Mesothelial cell of epicardium (in vitro differentiated cells): Measurements from ENCODE around the gene ARHGAP29. TPM values are rescaled to one million over a fixed set of nuclear protein-coding genes. Genes with fewer than 3 reads are reported as not detected.

ENCODE experiments used
- DNase-seq, 2 experiments: peaks; one replicate each; pipeline ENCODE4 v3.0.0; 2021; ENCODE audit warnings: low spot score in 2 of 2; ENCODE audit not compliant: unreplicated experiment in 2 of 2
- H3K27ac Mint-ChIP-seq: 2 replicates; pipeline ENCODE4 v1.8.0; 2021; ENCODE audit warnings: mixed read lengths
- H3K27me3 Mint-ChIP-seq: 2 replicates; pipeline ENCODE4 v1.8.0; 2021; ENCODE audit warnings: low read depth, mixed read lengths
- H3K36me3 Mint-ChIP-seq: 2 replicates; pipeline ENCODE4 v1.8.0; 2021; ENCODE audit warnings: mixed read lengths
- H3K4me1 Mint-ChIP-seq: 2 replicates; pipeline ENCODE4 v1.8.0; 2021; ENCODE audit warnings: mixed read lengths
- H3K4me3 Mint-ChIP-seq: 2 replicates; pipeline ENCODE4 v1.8.0; 2021; ENCODE audit warnings: mild to moderate bottlenecking, moderate library complexity, mixed read lengths
- H3K9me3 Mint-ChIP-seq: 2 replicates; pipeline ENCODE4 v1.8.0; 2021; ENCODE audit warnings: mixed read lengths
- total RNA-seq: library from RNA; stranded (reverse); gene quantifications from 3 replicates; pipeline ENCODE4 v1.2.1, GENCODE V29; 2021
- TF ChIP-seq, protein P1 (sequence below): fragments of 200-600 bp; sonication (generic); IDR thresholded peaks from one replicate; pipeline ENCODE4 v1.5.0; 2021; ENCODE audit warnings: antibody characterized with exemption; ENCODE audit not compliant: unreplicated experiment

ARHGAP29 gene
- total RNA-seq, 1 donor from 2014 or later = 115 TPM

DNA sequence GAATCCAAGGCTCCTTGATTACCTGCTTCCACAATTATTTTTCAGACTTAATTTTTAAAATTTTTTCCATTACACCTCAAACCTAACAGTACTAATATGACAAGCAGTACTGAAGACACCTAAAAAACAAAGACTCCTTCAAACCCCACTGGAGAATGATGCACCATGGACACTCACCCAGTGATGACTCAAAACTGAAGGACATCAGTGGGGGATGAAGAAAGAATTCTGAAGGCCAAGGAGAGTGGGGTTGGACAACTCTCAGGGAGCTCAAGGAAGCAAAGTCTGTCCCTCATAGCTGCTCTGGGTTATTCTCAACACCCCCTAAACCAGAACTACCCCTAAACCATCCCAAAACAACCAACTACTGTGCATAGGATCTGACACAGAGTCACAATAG is 2.4 kb upstream of the ARHGAP29 start:
- H3K36me3 Mint-ChIP-seq = peaks cover 14% of the 10 kb centered on the region
- peaks cover 34% of the 10 kb centered on the region for H3K4me1 Mint-ChIP-seq
- H3K27ac Mint-ChIP-seq = no peak overlapping the region
- TF ChIP-seq, protein P1, sequence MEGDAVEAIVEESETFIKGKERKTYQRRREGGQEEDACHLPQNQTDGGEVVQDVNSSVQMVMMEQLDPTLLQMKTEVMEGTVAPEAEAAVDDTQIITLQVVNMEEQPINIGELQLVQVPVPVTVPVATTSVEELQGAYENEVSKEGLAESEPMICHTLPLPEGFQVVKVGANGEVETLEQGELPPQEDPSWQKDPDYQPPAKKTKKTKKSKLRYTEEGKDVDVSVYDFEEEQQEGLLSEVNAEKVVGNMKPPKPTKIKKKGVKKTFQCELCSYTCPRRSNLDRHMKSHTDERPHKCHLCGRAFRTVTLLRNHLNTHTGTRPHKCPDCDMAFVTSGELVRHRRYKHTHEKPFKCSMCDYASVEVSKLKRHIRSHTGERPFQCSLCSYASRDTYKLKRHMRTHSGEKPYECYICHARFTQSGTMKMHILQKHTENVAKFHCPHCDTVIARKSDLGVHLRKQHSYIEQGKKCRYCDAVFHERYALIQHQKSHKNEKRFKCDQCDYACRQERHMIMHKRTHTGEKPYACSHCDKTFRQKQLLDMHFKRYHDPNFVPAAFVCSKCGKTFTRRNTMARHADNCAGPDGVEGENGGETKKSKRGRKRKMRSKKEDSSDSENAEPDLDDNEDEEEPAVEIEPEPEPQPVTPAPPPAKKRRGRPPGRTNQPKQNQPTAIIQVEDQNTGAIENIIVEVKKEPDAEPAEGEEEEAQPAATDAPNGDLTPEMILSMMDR = no peak
- DNase-seq = no peak
- peaks cover 15% of the 10 kb centered on the region for H3K9me3 Mint-ChIP-seq
- no peak overlapping the region for H3K4me3 Mint-ChIP-seq
- no peaks in the 10 kb centered on the region for H3K27me3 Mint-ChIP-seq

DNA sequence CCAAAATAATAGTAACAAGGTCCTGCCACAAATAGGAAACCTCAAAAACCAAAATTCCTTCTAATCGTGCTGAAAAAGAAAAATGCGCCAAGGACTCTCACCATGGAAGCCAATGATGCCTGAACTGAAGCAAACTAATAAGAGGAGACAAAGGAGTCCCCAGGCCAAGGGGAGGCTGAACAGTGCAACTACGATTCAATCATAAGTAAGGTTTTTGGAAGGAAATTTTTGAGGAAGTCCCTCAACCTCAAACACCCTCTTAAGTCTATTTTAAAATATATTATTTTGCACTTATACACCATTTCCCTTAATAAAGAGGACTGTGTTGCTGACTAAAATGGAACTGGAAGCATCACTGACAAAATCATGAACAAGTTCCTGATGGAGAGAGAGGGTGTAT is 1.7 kb upstream of the ARHGAP29 start:
- Mint-ChIP-seq H3K36me3 (peaks cover 13% of the 10 kb centered on the region), H3K4me3 (no peak overlapping the region), H3K9me3 (peaks cover 12% of the 10 kb centered on the region), H3K27ac (peak overlapping the region; percentile 37), H3K27me3 (no peaks in the 10 kb centered on the region), H3K4me1 (peaks cover 42% of the 10 kb centered on the region)
- no peak for DNase-seq
- TF ChIP-seq, protein P1 = no peak

DNA sequence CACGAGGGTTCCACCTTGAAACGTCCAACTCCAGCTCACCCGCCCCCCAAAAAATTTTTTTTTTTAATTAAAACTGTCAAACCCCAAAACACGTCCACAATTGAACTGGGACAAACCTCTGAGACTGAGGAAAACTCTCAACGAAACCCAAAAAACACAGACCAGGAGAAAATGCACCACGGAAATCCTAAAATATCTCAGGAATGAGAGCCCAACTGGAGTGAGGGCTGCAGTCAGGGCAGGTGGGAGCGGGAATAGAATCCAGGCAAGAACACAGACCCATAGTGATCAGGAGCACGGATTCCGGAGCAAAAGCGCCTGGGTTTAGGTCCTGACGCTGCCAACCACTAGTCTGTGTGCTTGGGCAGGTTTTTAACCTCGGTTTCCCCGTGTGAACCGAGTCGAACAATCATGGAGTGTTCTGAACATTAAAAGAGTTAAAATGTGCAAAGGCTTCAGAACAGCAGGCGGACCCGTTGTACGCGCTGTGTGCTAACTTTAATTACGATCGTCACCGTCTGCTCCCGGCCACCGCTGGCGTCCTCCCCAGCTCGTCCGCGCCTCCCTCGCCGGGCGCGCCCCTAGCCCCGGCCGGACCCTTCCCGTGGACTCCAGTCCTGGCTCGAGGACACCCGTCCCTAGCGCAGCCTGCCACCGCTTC is 624 bp downstream of the ARHGAP29 start:
- Mint-ChIP-seq H3K27me3 (no peaks in the 10 kb centered on the region), H3K27ac (peak overlapping the region; percentile 94), H3K4me1 (peaks cover 61% of the 10 kb centered on the region), H3K9me3 (no peaks in the 10 kb centered on the region), H3K36me3 (no peaks in the 10 kb centered on the region), H3K4me3 (peak overlapping the region; percentile 86)
- TF ChIP-seq, protein P1 = no peak
- peak in 1 of 2 experiments; percentile 38 for DNase-seq

DNA sequence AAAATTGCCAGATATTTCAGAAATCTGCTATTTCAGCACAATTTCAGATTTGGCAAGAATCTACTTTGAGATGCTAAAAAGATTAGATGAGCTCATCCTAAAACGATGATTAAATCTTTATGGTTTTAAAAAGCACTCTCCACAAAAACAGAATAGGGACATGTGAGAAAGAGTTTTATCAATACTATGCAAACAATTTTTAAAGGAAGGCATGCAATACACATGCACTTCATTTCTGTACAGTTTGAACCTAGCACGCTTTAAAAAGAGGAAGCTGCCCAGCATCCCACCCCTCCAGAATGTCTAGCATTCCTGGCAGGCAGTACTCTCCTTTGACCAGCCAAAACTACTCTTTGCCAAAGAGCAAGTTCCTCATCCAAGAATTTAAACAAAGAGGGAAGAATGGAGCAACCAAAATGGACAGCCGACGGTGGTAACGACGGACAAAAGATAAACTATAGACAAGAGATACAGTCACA is 1.3 kb downstream of the ARHGAP29 start:
- DNase-seq = no peak
- H3K27me3 Mint-ChIP-seq = no peaks in the 10 kb centered on the region
- H3K36me3 Mint-ChIP-seq = no peaks in the 10 kb centered on the region
- peak overlapping the region; percentile 94 for H3K27ac Mint-ChIP-seq
- H3K9me3 Mint-ChIP-seq = no peaks in the 10 kb centered on the region
- peaks cover 67% of the 10 kb centered on the region for H3K4me1 Mint-ChIP-seq
- TF ChIP-seq, protein P1 = no peak
- H3K4me3 Mint-ChIP-seq = peak overlapping the region; percentile 86

DNA sequence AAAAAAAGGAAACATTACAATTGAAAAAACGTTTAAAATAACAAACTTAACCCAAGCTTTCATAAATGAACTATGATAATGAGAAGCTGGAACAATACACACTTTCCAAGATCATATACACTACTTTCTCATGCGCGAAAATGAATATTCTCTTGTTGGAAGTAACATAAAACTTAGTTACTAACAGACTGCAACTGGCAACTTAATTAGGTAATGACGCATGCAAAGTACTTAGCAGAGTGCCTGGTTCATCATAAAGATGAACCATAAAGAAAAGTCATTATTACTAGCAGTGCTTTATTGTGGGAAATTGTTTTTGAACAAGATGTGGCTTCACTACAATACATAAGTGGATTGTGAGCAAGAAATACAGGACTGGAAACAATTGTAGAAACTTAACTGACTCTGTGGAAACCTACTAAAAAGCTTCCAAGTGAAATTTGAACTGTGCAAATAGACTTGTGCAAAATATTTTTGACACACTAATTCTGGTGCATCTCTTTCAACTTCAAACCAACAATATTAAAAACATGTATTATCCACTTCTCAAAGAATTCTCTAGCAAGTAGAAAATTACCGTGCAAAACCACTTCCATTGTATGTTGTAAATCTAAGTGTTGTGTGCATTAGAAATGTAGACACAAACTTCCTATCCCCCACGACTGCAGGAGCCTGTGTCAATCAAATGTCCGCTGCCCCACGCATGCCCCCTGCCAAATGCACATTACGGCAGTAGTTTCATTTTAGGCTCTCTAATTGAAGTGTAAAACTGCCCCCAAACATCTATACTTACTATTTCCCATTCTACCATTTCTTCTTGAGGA is 2.0 kb downstream of the ARHGAP29 start:
- Mint-ChIP-seq H3K27ac (peak overlapping the region; percentile 94), H3K4me3 (peak overlapping the region; percentile 86), H3K9me3 (no peaks in the 10 kb centered on the region), H3K27me3 (no peaks in the 10 kb centered on the region), H3K36me3 (no peaks in the 10 kb centered on the region), H3K4me1 (peaks cover 69% of the 10 kb centered on the region)
- DNase-seq = no peak
- TF ChIP-seq, protein P1 = no peak
